Ovary (tissue), 3 donors: Measurements from ENCODE around the gene GPR55.

ENCODE experiments used
- POLR2A ChIP-seq: fragments of 450-650 bp; IDR thresholded peaks from one replicate; pipeline ENCODE4 v1.6.1; 2017; ENCODE audit warnings: antibody characterized with exemption, mild to moderate bottlenecking, moderate library complexity
- TF ChIP-seq, protein P1 (sequence below), 3 donors: fragments of 450-650 bp in 2 of 3; fragments of 200-600 bp in 1 of 3; IDR thresholded peaks; one replicate each; pipeline versions ENCODE4 v1.5.1 to v1.8.0; 2016 to 2022; ENCODE audit warnings: antibody characterized with exemption in 3 of 3, mild to moderate bottlenecking in 1 of 3
- donor health status: DM: no; HTN: no; CAD: no.

DNA sequence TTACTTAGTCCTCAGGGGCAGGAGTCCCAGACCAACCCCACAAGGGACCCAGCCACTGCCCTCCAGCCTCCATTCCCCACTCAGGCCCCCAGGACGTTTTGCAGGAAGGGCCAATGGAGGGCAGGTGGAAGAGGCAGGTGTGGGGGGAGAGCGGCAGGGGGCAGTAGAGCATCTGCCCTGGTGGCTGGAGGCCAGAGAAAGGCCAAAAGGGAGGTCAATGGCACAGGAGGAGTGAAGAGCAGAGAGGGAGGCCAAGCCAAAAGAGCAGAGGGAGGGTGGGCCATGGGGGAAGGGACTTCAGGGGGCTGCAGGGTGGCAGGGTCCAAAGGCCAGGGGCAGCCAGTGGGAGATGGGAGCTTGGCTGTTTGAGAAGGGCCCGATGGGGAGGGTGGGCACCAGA lies 17.3 kb upstream of the GPR55 start:
- TF ChIP-seq POLR2A = no peak
- TF ChIP-seq, protein P1, sequence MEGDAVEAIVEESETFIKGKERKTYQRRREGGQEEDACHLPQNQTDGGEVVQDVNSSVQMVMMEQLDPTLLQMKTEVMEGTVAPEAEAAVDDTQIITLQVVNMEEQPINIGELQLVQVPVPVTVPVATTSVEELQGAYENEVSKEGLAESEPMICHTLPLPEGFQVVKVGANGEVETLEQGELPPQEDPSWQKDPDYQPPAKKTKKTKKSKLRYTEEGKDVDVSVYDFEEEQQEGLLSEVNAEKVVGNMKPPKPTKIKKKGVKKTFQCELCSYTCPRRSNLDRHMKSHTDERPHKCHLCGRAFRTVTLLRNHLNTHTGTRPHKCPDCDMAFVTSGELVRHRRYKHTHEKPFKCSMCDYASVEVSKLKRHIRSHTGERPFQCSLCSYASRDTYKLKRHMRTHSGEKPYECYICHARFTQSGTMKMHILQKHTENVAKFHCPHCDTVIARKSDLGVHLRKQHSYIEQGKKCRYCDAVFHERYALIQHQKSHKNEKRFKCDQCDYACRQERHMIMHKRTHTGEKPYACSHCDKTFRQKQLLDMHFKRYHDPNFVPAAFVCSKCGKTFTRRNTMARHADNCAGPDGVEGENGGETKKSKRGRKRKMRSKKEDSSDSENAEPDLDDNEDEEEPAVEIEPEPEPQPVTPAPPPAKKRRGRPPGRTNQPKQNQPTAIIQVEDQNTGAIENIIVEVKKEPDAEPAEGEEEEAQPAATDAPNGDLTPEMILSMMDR (IDR thresholded peaks at IDR 0.05) = no peak
